HepG2 (cell line): ENCODE results near the gene SLC7A8. TPM values are rescaled to one million over a fixed set of nuclear protein-coding genes. Genes with fewer than 3 reads are reported as not detected.

Source experiments
- ATF1 ChIP-seq: IDR thresholded peaks from 2 replicates; pipeline ENCODE4 v1.6.1; 2016; ENCODE audit warnings: mild to moderate bottlenecking, control low read depth
- CENPT ChIP-seq: sonication (generic); formaldehyde crosslinking; IDR thresholded peaks from 2 replicates; pipeline ENCODE4 v1.8.0; 2022; ENCODE audit warnings: low read depth, mild to moderate bottlenecking, moderate library complexity, missing genetic modification reagents
- CENPX ChIP-seq: sonication (generic); formaldehyde crosslinking; IDR thresholded peaks from 2 replicates; pipeline ENCODE4 v1.9.0; 2021; ENCODE audit warnings: mild to moderate bottlenecking, missing genetic modification reagents, moderate library complexity
- KAT7 ChIP-seq: IDR thresholded peaks from 2 replicates; pipeline ENCODE4 v1.6.1; 2018; ENCODE audit warnings: borderline replicate concordance, missing compliant biosample characterization
- MIER2 ChIP-seq: IDR thresholded peaks from 2 replicates; pipeline ENCODE4 v1.6.1; 2016; ENCODE audit warnings: missing biosample characterization, missing genetic modification reagents
- SIX4 ChIP-seq: sonication (generic); formaldehyde crosslinking; IDR thresholded peaks from 2 replicates; pipeline ENCODE4 v1.4.0; 2020; ENCODE audit warnings: missing genetic modification reagents
- SP2 ChIP-seq: sonication (generic); formaldehyde crosslinking; IDR thresholded peaks from 2 replicates; pipeline ENCODE4 v1.5.1; 2020; ENCODE audit warnings: mild to moderate bottlenecking, missing genetic modification reagents
- TCF7L2 ChIP-seq: IDR thresholded peaks from 2 replicates; pipeline ENCODE4 v1.6.1; 2011; ENCODE audit warnings: mild to moderate bottlenecking, low read depth, low read length, moderate library complexity
- YY1 ChIP-seq: IDR thresholded peaks from 2 replicates; pipeline ENCODE4 v1.6.1; 2011; ENCODE audit warnings: low read length, low read depth, moderate library complexity, mild to moderate bottlenecking; ENCODE audit not compliant: insufficient read depth, insufficient replicate concordance
- ZC3H13 ChIP-seq: sonication (generic); formaldehyde crosslinking; IDR thresholded peaks from 2 replicates; pipeline ENCODE4 v1.8.1; 2023; ENCODE audit warnings: mild to moderate bottlenecking, missing genetic modification reagents, moderate library complexity
- ZFP41 ChIP-seq: sonication (generic); formaldehyde crosslinking; IDR thresholded peaks from 2 replicates; pipeline ENCODE4 v1.4.0; 2020; ENCODE audit warnings: mild to moderate bottlenecking, missing genetic modification reagents, borderline replicate concordance
- ZMYM3 ChIP-seq: sonication (generic); formaldehyde crosslinking; IDR thresholded peaks from 2 replicates; pipeline ENCODE4 v1.5.1; 2020; ENCODE audit warnings: mild to moderate bottlenecking, missing genetic modification reagents
- ZNF121 ChIP-seq: sonication (generic); formaldehyde crosslinking; IDR thresholded peaks from 2 replicates; pipeline ENCODE4 v1.5.0; 2020; ENCODE audit warnings: mild to moderate bottlenecking, missing genetic modification reagents
- ZNF468 ChIP-seq: sonication (generic); formaldehyde crosslinking; IDR thresholded peaks from 2 replicates; pipeline ENCODE4 v1.8.0; 2022; ENCODE audit warnings: mild to moderate bottlenecking, moderate library complexity, missing genetic modification reagents
- ZNF556 ChIP-seq: sonication (generic); formaldehyde crosslinking; IDR thresholded peaks from 2 replicates; pipeline ENCODE4 v1.4.0; 2020; ENCODE audit warnings: mild to moderate bottlenecking, missing genetic modification reagents, borderline replicate concordance
- ZNF557 ChIP-seq: sonication (generic); formaldehyde crosslinking; IDR thresholded peaks from 2 replicates; pipeline ENCODE4 v1.4.0; 2020; ENCODE audit warnings: missing genetic modification reagents
- ZNF740 ChIP-seq: sonication (generic); formaldehyde crosslinking; IDR thresholded peaks from 2 replicates; pipeline ENCODE4 v1.4.0; 2020; ENCODE audit warnings: missing genetic modification reagents
- polyA plus RNA-seq, 8 experiments: library from polyadenylated mRNA; depleted of rRNA in 3 of 8; stranded (reverse) in 7 of 8; unstranded in 1 of 8; fragments of >200 nt; fragmentation: Illumina TruSeq in 4 of 8; extraction: Trizol in 4 of 8; gene quantifications; 2 replicates each; pipeline versions ENCODE4 v1.2.1 to v1.2.3, GENCODE V29; 2011 to 2016; ENCODE audit warnings: low read depth in 4 of 8, missing spikeins in 1 of 8, mixed read lengths in 1 of 8; ENCODE audit not compliant: insufficient read depth in 1 of 8
- total RNA-seq, 5 experiments: library from RNA; depleted of rRNA; stranded (reverse); fragments of >200 nt; fragmentation: Illumina TruSeq; extraction: Trizol; gene quantifications; 2 replicates each; pipeline ENCODE4 v1.2.3, GENCODE V29; 2016; ENCODE audit warnings: low read depth in 1 of 5
- TF ChIP-seq, protein P1 (sequence below): sonication (generic); formaldehyde crosslinking; IDR thresholded peaks from 2 replicates; pipeline ENCODE4 v1.4.0; 2020; ENCODE audit warnings: mild to moderate bottlenecking, missing genetic modification reagents
- TF ChIP-seq, protein P2 (sequence below): sonication (generic); formaldehyde crosslinking; IDR thresholded peaks from 2 replicates; pipeline ENCODE4 v1.5.1; 2020; ENCODE audit warnings: missing genetic modification reagents, mild to moderate bottlenecking, borderline replicate concordance
- TF ChIP-seq, protein P3 (sequence below): sonication (generic); formaldehyde crosslinking; IDR thresholded peaks from 2 replicates; pipeline ENCODE4 v1.4.0; 2020; ENCODE audit warnings: missing genetic modification reagents

Gene SLC7A8
- total and polyA plus RNA-seq, 2 of the 13 experiments (the other 11 are each of a cell fraction or from before 2014, with no cell fraction given) = 0.25 TPM; not detected in 1

GRCh38 chr14:23095196-23096108, 88.0 kb downstream of the SLC7A8 start, which contains the start of gene C14orf119 (continued):
- TF ChIP-seq ZNF740 (CRISPR knock-in tag) (peak; percentile 90), ZC3H13 (CRISPR knock-in tag) (no peak), ATF1 (CRISPR knock-in tag) (peak; percentile 88), ZNF121 (CRISPR knock-in tag) (no peak; the same call in 1 of the 2 replicates), SP2 (CRISPR knock-in tag) (peak; percentile 68), ZNF557 (no peak), KAT7 (CRISPR knock-in tag) (peak; percentile 68; the same call in 1 of the 2 replicates), ZNF468 (CRISPR knock-in tag) (no peak), YY1 (no peak), TCF7L2 (no peak), ZFP41 (CRISPR knock-in tag) (no peak; the same call in 1 of the 2 replicates), MIER2 (CRISPR knock-in tag) (peak; percentile 32; the same call in 1 of the 2 replicates), ZMYM3 (CRISPR knock-in tag) (no peak), CENPT (CRISPR knock-in tag) (peak; percentile 80; the same call in 1 of the 2 replicates), SIX4 (peak; percentile 79), ZNF556 (peak; percentile 24; the same call in 1 of the 2 replicates), CENPX (CRISPR knock-in tag) (no peak)
- TF ChIP-seq, protein P1, sequence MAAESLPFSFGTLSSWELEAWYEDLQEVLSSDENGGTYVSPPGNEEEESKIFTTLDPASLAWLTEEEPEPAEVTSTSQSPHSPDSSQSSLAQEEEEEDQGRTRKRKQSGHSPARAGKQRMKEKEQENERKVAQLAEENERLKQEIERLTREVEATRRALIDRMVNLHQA (CRISPR knock-in tag) = no peak
- TF ChIP-seq, protein P2, sequence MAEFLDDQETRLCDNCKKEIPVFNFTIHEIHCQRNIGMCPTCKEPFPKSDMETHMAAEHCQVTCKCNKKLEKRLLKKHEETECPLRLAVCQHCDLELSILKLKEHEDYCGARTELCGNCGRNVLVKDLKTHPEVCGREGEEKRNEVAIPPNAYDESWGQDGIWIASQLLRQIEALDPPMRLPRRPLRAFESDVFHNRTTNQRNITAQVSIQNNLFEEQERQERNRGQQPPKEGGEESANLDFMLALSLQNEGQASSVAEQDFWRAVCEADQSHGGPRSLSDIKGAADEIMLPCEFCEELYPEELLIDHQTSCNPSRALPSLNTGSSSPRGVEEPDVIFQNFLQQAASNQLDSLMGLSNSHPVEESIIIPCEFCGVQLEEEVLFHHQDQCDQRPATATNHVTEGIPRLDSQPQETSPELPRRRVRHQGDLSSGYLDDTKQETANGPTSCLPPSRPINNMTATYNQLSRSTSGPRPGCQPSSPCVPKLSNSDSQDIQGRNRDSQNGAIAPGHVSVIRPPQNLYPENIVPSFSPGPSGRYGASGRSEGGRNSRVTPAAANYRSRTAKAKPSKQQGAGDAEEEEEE = peak; percentile 97
- TF ChIP-seq, protein P3, sequence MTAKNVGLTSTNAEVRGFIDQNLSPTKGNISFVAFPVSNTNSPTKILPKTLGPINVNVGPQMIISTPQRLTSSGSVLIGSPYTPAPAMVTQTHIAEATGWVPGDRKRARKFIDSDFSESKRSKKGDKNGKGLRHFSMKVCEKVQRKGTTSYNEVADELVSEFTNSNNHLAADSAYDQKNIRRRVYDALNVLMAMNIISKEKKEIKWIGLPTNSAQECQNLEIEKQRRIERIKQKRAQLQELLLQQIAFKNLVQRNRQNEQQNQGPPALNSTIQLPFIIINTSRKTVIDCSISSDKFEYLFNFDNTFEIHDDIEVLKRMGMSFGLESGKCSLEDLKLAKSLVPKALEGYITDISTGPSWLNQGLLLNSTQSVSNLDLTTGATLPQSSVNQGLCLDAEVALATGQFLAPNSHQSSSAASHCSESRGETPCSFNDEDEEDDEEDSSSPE (CRISPR knock-in tag) = no peak
